ENCODE measurements around the gene TMLHE.
"Not testable (repeated sequence)": the region's sequence is repeated elsewhere in the genome, so short reads cannot be mapped to it uniquely, and the experiment has no call there.

TMLHE gene

DNA sequence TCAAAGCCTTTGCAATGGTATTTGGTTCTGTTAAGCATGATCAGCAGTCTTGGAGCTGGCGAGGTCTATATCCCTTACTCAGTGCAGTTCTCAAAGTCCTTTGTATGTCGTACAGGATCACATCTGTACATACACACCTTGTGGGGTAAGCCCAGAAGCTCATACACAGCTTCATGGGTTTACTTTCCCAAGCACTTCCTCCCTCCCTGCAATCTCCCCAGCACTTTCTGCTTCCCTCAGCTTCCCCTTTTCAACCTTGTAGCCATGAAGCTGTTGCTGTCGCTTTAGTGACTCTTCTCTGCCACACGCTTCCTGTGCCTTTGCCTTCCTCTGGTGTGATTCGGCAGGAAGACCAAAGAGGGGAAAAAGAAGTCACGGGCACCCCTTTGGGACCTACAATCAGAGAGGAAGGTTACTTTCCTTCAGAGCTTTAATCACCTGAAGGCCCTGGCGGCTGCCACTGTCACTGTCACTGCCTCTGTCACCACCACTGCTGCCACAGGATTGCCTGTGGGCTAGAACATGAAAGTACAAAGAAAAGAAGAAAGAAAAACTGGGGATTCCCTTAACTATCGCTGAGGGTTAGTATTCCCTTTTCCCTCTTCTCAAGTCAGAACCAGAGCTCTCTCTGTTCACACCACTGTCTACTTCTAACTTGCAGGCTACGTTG, 146.3 kb downstream of the TMLHE start:
- H3K9ac ChIP-seq (ENCODE audit: low read length); H3K4me1 ChIP-seq (ENCODE audit: control insufficient read depth, insufficient read depth, low read length); H3K4me3 ChIP-seq (ENCODE audit: low read length); H3K27ac ChIP-seq (ENCODE audit: low read depth, low read length); H3K27me3 ChIP-seq (ENCODE audit: control insufficient read depth, insufficient read depth, low read length); H3K36me3 ChIP-seq (ENCODE audit: control insufficient read depth, insufficient read depth, low read length): not testable (repeated sequence)

DNA sequence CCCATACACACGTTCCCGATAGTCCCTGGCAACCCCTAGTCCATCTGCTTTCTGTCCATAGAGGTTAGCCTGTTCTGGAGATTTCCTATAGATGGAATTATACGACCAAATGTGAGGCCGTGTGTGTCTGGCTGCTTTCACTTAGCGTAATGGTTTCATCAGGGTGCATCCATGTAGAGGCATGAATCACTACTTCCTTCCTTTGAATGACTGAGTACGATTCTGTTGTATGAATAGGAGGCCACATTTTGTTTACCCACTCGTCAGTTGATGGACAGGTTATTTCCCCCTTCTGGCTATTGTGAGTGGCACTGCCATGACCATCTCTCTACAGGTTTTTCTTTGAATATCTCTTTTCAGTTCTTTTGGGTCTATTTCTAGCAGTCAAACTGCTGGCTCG, 152.3 kb downstream of the TMLHE start:
- not testable (repeated sequence) for H3K9ac ChIP-seq (ENCODE audit: low read length); H3K27me3 ChIP-seq (ENCODE audit: control insufficient read depth, insufficient read depth, low read length); H3K27ac ChIP-seq (ENCODE audit: low read depth, low read length); H3K36me3 ChIP-seq (ENCODE audit: control insufficient read depth, insufficient read depth, low read length); H3K4me1 ChIP-seq (ENCODE audit: control insufficient read depth, insufficient read depth, low read length); H3K4me3 ChIP-seq (ENCODE audit: low read length)

DNA sequence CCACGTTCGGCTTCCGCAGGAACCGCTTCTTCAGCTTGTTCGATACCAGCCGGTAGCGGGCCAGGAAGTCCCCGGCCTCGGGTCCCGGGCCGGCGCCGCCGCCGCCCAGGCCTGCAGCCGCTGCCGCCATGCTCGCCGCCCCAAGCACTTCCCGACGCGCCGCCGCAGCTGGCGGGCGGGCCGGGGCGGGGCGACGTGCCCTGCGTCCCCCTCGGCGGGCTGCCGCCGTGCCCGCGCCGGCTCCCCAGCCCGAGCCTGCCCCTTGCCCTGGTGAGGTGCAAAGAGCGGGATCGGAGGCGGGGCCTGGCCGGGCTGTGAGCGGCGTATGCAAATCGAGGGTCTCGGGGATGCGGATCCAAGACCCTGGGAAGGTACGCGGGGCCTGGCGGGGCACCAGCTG, 154.3 kb downstream of the TMLHE start, which contains the start of gene F8A3:
Gene F8A3 (minus strand): TSS at position 150 of the 400 bp plus-strand sequence. CDS start 20 bp downstream, at position 130.
- not testable (repeated sequence) for H3K36me3 ChIP-seq (ENCODE audit: control insufficient read depth, insufficient read depth, low read length); H3K27ac ChIP-seq (ENCODE audit: low read depth, low read length); H3K9ac ChIP-seq (ENCODE audit: low read length); H3K4me3 ChIP-seq (ENCODE audit: low read length); H3K4me1 ChIP-seq (ENCODE audit: control insufficient read depth, insufficient read depth, low read length); H3K27me3 ChIP-seq (ENCODE audit: control insufficient read depth, insufficient read depth, low read length)

DNA sequence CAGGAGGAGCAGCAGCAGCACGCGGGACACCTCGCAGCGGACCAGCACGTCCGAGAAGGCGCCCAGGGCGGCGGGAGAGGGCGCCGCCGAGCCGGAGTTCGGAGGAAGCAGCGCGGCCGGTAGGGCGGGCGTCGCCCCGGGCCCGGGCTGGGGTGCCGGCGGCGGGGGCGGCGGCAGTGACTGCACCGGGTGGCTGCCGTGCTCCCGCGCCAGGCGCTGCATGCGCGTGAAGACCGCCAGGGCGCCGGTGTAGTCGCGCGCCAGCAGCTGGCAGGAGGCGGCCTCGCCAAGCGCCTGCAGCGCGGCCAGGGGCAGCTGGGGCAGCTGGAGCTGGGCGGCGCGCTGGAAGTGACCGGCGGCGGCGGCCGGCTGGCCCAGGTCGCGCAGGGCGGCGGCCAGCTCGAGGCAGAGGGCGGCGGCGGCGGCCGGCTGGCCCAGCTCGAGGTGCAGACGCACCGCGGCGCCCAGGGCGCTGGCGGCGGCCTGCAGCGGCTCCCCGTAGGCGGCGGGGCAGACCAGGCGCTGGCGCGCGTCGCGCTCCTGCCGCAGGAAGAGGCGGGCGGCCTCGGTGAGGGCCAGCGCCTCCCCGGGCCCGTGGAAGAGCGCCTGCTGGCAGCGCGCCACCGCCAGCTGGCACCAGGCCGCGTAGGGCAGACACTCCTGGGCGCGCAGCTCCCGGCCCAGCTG, 154.8 kb downstream of the TMLHE start:
- not testable (repeated sequence) for H3K27ac ChIP-seq (ENCODE audit: low read depth, low read length); H3K27me3 ChIP-seq (ENCODE audit: control insufficient read depth, insufficient read depth, low read length); H3K36me3 ChIP-seq (ENCODE audit: control insufficient read depth, insufficient read depth, low read length); H3K9ac ChIP-seq (ENCODE audit: low read length); H3K4me3 ChIP-seq (ENCODE audit: low read length); H3K4me1 ChIP-seq (ENCODE audit: control insufficient read depth, insufficient read depth, low read length)

DNA sequence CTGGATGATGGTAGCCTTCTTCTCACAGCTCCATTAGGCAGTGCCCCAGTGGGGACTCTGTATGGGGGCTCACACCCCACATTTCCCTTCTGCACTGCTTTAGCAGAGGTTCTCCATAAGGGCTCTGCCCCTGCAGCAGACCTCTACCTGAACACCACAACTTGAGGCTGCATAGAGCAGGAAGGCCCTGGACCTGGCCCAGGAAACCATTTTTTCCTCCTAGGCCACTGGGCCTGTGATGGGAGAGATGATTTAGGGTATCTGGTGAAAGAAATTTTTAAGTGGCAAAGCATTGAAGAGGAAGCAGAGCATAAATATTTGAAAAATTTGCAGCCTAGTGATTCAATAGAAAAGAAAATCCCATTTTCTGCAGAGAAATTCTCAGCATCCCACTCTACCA, 171.7 kb downstream of the TMLHE start:
- Histone ChIP-seq H3K27ac (ENCODE audit: low read depth, low read length) (no peak overlapping the region), H3K27me3 (ENCODE audit: control insufficient read depth, insufficient read depth, low read length) (no peaks in the 10 kb centered on the region), H3K36me3 (ENCODE audit: control insufficient read depth, insufficient read depth, low read length) (peaks cover 4% of the 10 kb centered on the region), H3K9ac (ENCODE audit: low read length) (no peak overlapping the region), H3K4me3 (ENCODE audit: low read length) (no peak overlapping the region), H3K4me1 (ENCODE audit: control insufficient read depth, insufficient read depth, low read length) (no peaks in the 10 kb centered on the region)

Data from rectal smooth muscle tissue (tissue), 1 donor.